GM12878 (cell line): ENCODE results near the gene PFDN4. TPM values are rescaled to one million over a fixed set of nuclear protein-coding genes. Genes with fewer than 3 reads are reported as not detected.
"Not testable (repeated sequence)": the region's sequence is repeated elsewhere in the genome, so short reads cannot be mapped to it uniquely, and the experiment has no call there.

Experiments
- ATAC-seq: fragments of 200-7000 bp; cut with Tn5 transposase; 3 replicates; pipeline ENCODE4 v1.9.1; 2020; ENCODE audit warnings: mild to moderate bottlenecking, moderate library complexity
- BruUV-seq: library from RNA; stranded (reverse); fragments of 400-500 nt; replicated peaks from 2 replicates; lab custom pipeline; 2021; lab: Mats Ljungman, UMichigan
- CTCF ChIA-PET: fragments of 300-600 bp; sonication (Branson Sonifier 250); formaldehyde crosslinking; extraction: SDS; loops from one replicate; lab custom pipeline; 2021; ENCODE audit warnings: inconsistent platforms; lab: Yijun Ruan, JAX
- POLR2A ChIA-PET: fragments of 350-600 bp; formaldehyde crosslinking; extraction: SDS; loops from one replicate; lab custom pipeline; 2021; ENCODE audit warnings: inconsistent platforms; lab: Charles Lee
- RAD21 ChIA-PET: fragments of 300-600 bp; sonication (Branson Sonifier 250); formaldehyde crosslinking; loops from one replicate; lab custom pipeline; 2023; ENCODE audit warnings: antibody characterized with exemption; ENCODE audit not compliant: unreplicated experiment; lab: Charles Lee
- SMC1A ChIA-PET: fragments of 300-600 bp; sonication (Branson Sonifier 250); formaldehyde crosslinking; loops from one replicate; lab custom pipeline; 2023; ENCODE audit not compliant: unreplicated experiment, uncharacterized antibody; lab: Charles Lee
- DNase-seq: peaks from one replicate; pipeline ENCODE4 v3.0.0-alpha.2; 2011; ENCODE audit warnings: low read depth, low spot score
- FAIRE-seq: peaks from 3 replicates; lab custom pipeline; 2011; peaks lifted over from hg19 to GRCh38; lab: Jason Lieb, UNC
- H2AFZ ChIP-seq: 2 replicates; pipeline ENCODE4 v1.6.0; 2011; ENCODE audit warnings: low read depth, low read length, control low read depth; ENCODE audit not compliant: control insufficient read depth
- H3K27ac ChIP-seq: 2 replicates; pipeline ENCODE4 v1.5.1; 2011; ENCODE audit warnings: control low read depth; ENCODE audit not compliant: control insufficient read depth, insufficient read depth
- H3K27me3 ChIP-seq, 2 experiments: replicated peaks in 1 of 2; 2 replicates each; pipeline versions ENCODE4 v1.6.0 to v1.6.1; 2011; ENCODE audit warnings: low read length in 1 of 2; ENCODE audit not compliant: control insufficient read depth in 2 of 2, insufficient read depth in 2 of 2
- H3K36me3 ChIP-seq, 2 experiments: 2 replicates each; pipeline ENCODE4 v1.5.1; 2011; ENCODE audit warnings: low read length in 1 of 2; ENCODE audit not compliant: control insufficient read depth in 2 of 2, insufficient read depth in 2 of 2
- H3K4me1 ChIP-seq: 2 replicates; pipeline ENCODE4 v1.6.1; 2011; ENCODE audit warnings: mild to moderate bottlenecking, low read length, moderate library complexity, mixed read lengths; ENCODE audit not compliant: control insufficient read depth, insufficient read depth
- H3K4me2 ChIP-seq: 2 replicates; pipeline ENCODE4 v1.6.0; 2011; ENCODE audit warnings: control low read depth; ENCODE audit not compliant: control insufficient read depth, insufficient read depth
- H3K4me3 ChIP-seq: fragments of 200-600 bp; sonication (generic); 2 replicates; pipeline ENCODE4 v1.5.1; 2016
- H3K79me2 ChIP-seq: 2 replicates; pipeline ENCODE4 v1.6.0; 2011; ENCODE audit warnings: low read length; ENCODE audit not compliant: control insufficient read depth, insufficient read depth
- H3K9ac ChIP-seq: 2 replicates; pipeline ENCODE4 v1.8.0; 2011; ENCODE audit warnings: low read length, control low read depth, mixed read lengths; ENCODE audit not compliant: control insufficient read depth, insufficient read depth
- H3K9me3 ChIP-seq: replicated peaks from 3 replicates; pipeline ENCODE4 v1.5.1; 2011; ENCODE audit warnings: mild to moderate bottlenecking, low read length; ENCODE audit not compliant: control insufficient read depth, insufficient read depth
- H4K20me1 ChIP-seq: 2 replicates; pipeline ENCODE4 v1.6.0; 2011; ENCODE audit not compliant: control insufficient read depth, insufficient read depth
- CEBPZ ChIP-seq: fragments of 150-350 bp; IDR thresholded peaks from 2 replicates; pipeline ENCODE4 v1.6.1; 2016; ENCODE audit warnings: low read depth, low read length
- ETV6 ChIP-seq, 2 experiments: fragments of 450-650 bp in 1 of 2; IDR thresholded peaks in 1 of 2; conservative IDR thresholded peaks in 1 of 2; 2 replicates each; pipeline ENCODE4 v1.6.1; 2014; ENCODE audit warnings: antibody characterized with exemption in 1 of 2, borderline replicate concordance in 1 of 2, low read depth in 1 of 2, mild to moderate bottlenecking in 1 of 2, moderate library complexity in 1 of 2
- IRF3 ChIP-seq: fragments of 450-650 bp; IDR thresholded peaks from 2 replicates; pipeline ENCODE4 v1.6.1; 2014; ENCODE audit warnings: mild to moderate bottlenecking
- RCOR1 ChIP-seq: conservative IDR thresholded peaks from 2 replicates; pipeline ENCODE4 v1.6.1; 2012; ENCODE audit warnings: low read depth, low read length, improper control_type of control experiment
- SIN3A ChIP-seq: IDR thresholded peaks from 2 replicates; pipeline ENCODE4 v1.6.1; 2012; ENCODE audit warnings: low read depth, low read length, improper control_type of control experiment
- SMC3 ChIP-seq: IDR thresholded peaks from 2 replicates; pipeline ENCODE4 v1.6.1; 2011; ENCODE audit warnings: low read length, improper control_type of control experiment, borderline replicate concordance
- TAF1 ChIP-seq: IDR thresholded peaks from 2 replicates; pipeline ENCODE4 v1.6.1; 2011; ENCODE audit warnings: mild to moderate bottlenecking, low read depth, low read length, borderline replicate concordance
- WGBS: methylation state at CpG from one replicate; pipeline ENCODE4 v1.1.6; 2016; ENCODE audit warnings: low lambda C conversion rate; ENCODE audit not compliant: insufficient replicate concordance, insufficient coverage; ENCODE audit errors: missing lambda C conversion rate; 5-methylcytosine and 5-hydroxymethylcytosine counted together
- in situ Hi-C: fragments of 300-500 bp; cut with MboI; formaldehyde crosslinking; loops from 9 replicates; pipeline ENCODE4 v1.14.3; 2018; ENCODE audit warnings: mixed read lengths
- intact Hi-C: fragments of 100-400 bp; cut with micrococcal nuclease; formaldehyde crosslinking; loops from one replicate; pipeline ENCODE4 v1.14.2; 2022; ENCODE audit not compliant: unreplicated experiment
- polyA plus RNA-seq, 11 experiments: library from polyadenylated mRNA; depleted of rRNA in 4 of 11; unstranded in 6 of 11; stranded (reverse) in 5 of 11; fragments of >200 nt; fragmentation: Nextera tagmentation in 4 of 11; fragmentation: Illumina TruSeq in 1 of 11; extraction: Ambion mirVana in 4 of 11; extraction: Trizol in 1 of 11; gene quantifications; 1 replicate in 1 of 11; 2 replicates in 10 of 11; pipeline versions ENCODE4 v1.2.1 to v1.2.3, GENCODE V29; 2011 to 2016; ENCODE audit warnings: inconsistent platforms in 2 of 11, missing spikeins in 2 of 11, low read depth in 1 of 11
- total RNA-seq, 4 experiments: library from RNA; depleted of rRNA in 3 of 4; stranded (reverse); fragments of >200 nt in 3 of 4; fragmentation: Illumina TruSeq in 1 of 4; extraction: Trizol in 1 of 4; gene quantifications; 2 replicates each; pipeline versions ENCODE4 v1.2.1 to v1.2.3, GENCODE V29; 2013 to 2021

PFDN4 gene
- total and polyA plus RNA-seq, 10 of the 15 experiments (the other 5 are each of a cell fraction or from before 2014, with no cell fraction given), result 36.9 to 136 (median 82.8) TPM

- TF ChIP-seq CEBPZ (no peak), SMC3 (no peak), IRF3 (no peak), RCOR1 (no peak)
- TF ChIP-seq, all 136 proteins: peak for 0
These were observed 15.4 kb downstream of the PFDN4 start (continued) for GRCh38 chr20:54223285-54223684.

- in situ Hi-C loops, result loop anchor here (5.0 kb wide), 1 partner anchor 424 kb away; no protein-coding TSS in a partner anchor
- POLR2A ChIA-PET, result no interaction called here
- RAD21 ChIA-PET, result no interaction called here
These were observed 15.9 kb downstream of the PFDN4 start for GRCh38 chr20:54223751-54224150.

GRCh38 chr20:54224642-54225041, 16.8 kb downstream of the PFDN4 start:
- FAIRE-seq, SMC1A ChIA-PET, H2AFZ ChIP-seq, H3K79me2 ChIP-seq, H3K27me3 ChIP-seq, H3K4me3 ChIP-seq, intact Hi-C loops, H3K9me3 ChIP-seq, H3K4me1 ChIP-seq, ATAC-seq, H3K9ac ChIP-seq, POLR2A ChIA-PET, BruUV-seq, H4K20me1 ChIP-seq, H3K4me2 ChIP-seq, RAD21 ChIA-PET, H3K27ac ChIP-seq, H3K36me3 ChIP-seq, DNase-seq: not testable (repeated sequence)
- 82% methylated on average over 9 of the region's 9 CpGs for WGBS
- CTCF ChIA-PET, result interaction anchor here (1.0 to 1.9 kb wide), 2 partner anchors 16 to 129 kb away, joined by 3 to 5 read pairs; partner anchors contain the start of gene PFDN4
- in situ Hi-C loops, result loop anchor here (5.0 kb wide), 1 partner anchor 423 kb away; no protein-coding TSS in a partner anchor

More at GRCh38 chr20:54223751-54224150, 15.9 kb downstream of the PFDN4 start:
- H3K4me1 ChIP-seq, result peaks cover 5% of the 10 kb centered on the region; the same call in 1 of the 2 replicates
- H3K4me2 ChIP-seq, result no peak overlapping the region
- ATAC-seq (no peak), FAIRE-seq (no peak), DNase-seq (no peak)
- H2AFZ ChIP-seq, result no peak overlapping the region
- BruUV-seq, result no TSS peak
- intact Hi-C loops, result no loop called here
- ChIA-PET SMC1A (interaction anchor here (1.2 kb wide), 1 partner anchor 10 kb away, joined by 4 read pairs; no protein-coding TSS in a partner anchor), CTCF (interaction anchor here (1.2 kb wide), 1 partner anchor 422 kb away, joined by 4 read pairs; no protein-coding TSS in a partner anchor)
- no peak for TF ChIP-seq TAF1
- no peak for TF ChIP-seq SIN3A
- TF ChIP-seq ETV6 (conservative IDR thresholded peaks at IDR 0.05 in 1 of 2, IDR thresholded peaks at IDR 0.05 in 1 of 2; ENCODE audit: borderline replicate concordance in 1 of 2, low read depth in 1 of 2), result 0 out of 4 replicates have a peak, but pooled peaks of 1 of the 2 experiments have one; percentile 43
- H4K20me1 ChIP-seq, result no peaks in the 10 kb centered on the region
- no peaks in the 10 kb centered on the region for H3K79me2 ChIP-seq
- no peak overlapping the region for H3K4me3 ChIP-seq
- no peak overlapping the region for H3K27ac ChIP-seq
- 0 out of 3 replicates have a peak, but pooled peaks cover 1% of the 10 kb centered on the region for H3K9me3 ChIP-seq
- H3K27me3 ChIP-seq, result no peaks in the 10 kb centered on the region
- 72% methylated on average over 4 of the region's 4 CpGs for WGBS
- no peak overlapping the region for H3K9ac ChIP-seq
- H3K36me3 ChIP-seq, result peaks cover 0 to 2% of the 10 kb centered on the region in 2 experiments; a peak in 1 of 4 replicates
